H9 (cell line): ENCODE data around the gene NFATC2IP. TPM values are rescaled to one million over a fixed set of nuclear protein-coding genes. Genes with fewer than 3 reads are reported as not detected.

Experiments used
- DNase-seq: peaks from one replicate; pipeline ENCODE4 v3.0.0-alpha.2; 2017
- H2AFZ ChIP-seq: one replicate; pipeline ENCODE4 v1.6.1; 2013; ENCODE audit warnings: mild to moderate bottlenecking, low read length, control low read depth, moderate library complexity
- H2AK5ac ChIP-seq: 2 replicates; pipeline ENCODE4 v1.6.1; 2013; ENCODE audit warnings: low read length, control low read depth, mixed read lengths; ENCODE audit not compliant: insufficient read length
- H2BK120ac ChIP-seq: one replicate; pipeline ENCODE4 v1.6.1; 2013; ENCODE audit warnings: low read depth, mild to moderate bottlenecking, low read length, control low read depth, inconsistent platforms; ENCODE audit not compliant: poor library complexity, severe bottlenecking
- H2BK12ac ChIP-seq: 2 replicates; pipeline ENCODE4 v1.6.1; 2013; ENCODE audit warnings: low read length, control low read depth, mixed read lengths, low read depth; ENCODE audit not compliant: insufficient read length
- H2BK15ac ChIP-seq: 2 replicates; pipeline ENCODE4 v1.6.1; 2013; ENCODE audit warnings: low read depth, low read length, control low read depth
- H2BK20ac ChIP-seq: one replicate; pipeline ENCODE4 v1.6.1; 2013; ENCODE audit warnings: low read depth, mild to moderate bottlenecking, low read length, control low read depth, inconsistent platforms; ENCODE audit not compliant: poor library complexity, severe bottlenecking
- H2BK5ac ChIP-seq: 2 replicates; pipeline ENCODE4 v1.6.1; 2013; ENCODE audit warnings: low read length, control low read depth, mixed read lengths; ENCODE audit not compliant: insufficient read length
- H3K14ac ChIP-seq: 2 replicates; pipeline ENCODE4 v1.6.1; 2013; ENCODE audit warnings: low read length, control low read depth; ENCODE audit not compliant: insufficient read depth
- H3K18ac ChIP-seq: 2 replicates; pipeline ENCODE4 v1.6.1; 2013; ENCODE audit warnings: low read depth, mild to moderate bottlenecking, mixed read lengths, low read length, control low read depth; ENCODE audit not compliant: insufficient read length
- H3K23ac ChIP-seq: 2 replicates; pipeline ENCODE4 v1.6.1; 2013; ENCODE audit warnings: low read length, control low read depth, mixed read lengths, low read depth; ENCODE audit not compliant: insufficient read length
- H3K23me2 ChIP-seq: 2 replicates; pipeline ENCODE4 v1.6.1; 2013; ENCODE audit warnings: low read depth, mild to moderate bottlenecking, mixed read lengths, low read length, control low read depth; ENCODE audit not compliant: insufficient read length, poor library complexity, severe bottlenecking
- H3K27ac ChIP-seq: 2 replicates; pipeline ENCODE4 v1.5.1; 2013; ENCODE audit warnings: low read length, control low read depth, mixed read lengths, low read depth; ENCODE audit not compliant: insufficient read length
- H3K27me3 ChIP-seq: 2 replicates; pipeline ENCODE4 v1.6.1; 2013; ENCODE audit warnings: low read length, control low read depth, inconsistent platforms; ENCODE audit not compliant: insufficient read depth
- H3K4ac ChIP-seq: 2 replicates; pipeline ENCODE4 v1.6.1; 2013; ENCODE audit warnings: low read depth, mild to moderate bottlenecking, control low read depth, inconsistent platforms, low read length, moderate library complexity
- H3K4me1 ChIP-seq: 2 replicates; pipeline ENCODE4 v1.6.1; 2013; ENCODE audit warnings: low read length, control low read depth, inconsistent platforms; ENCODE audit not compliant: insufficient read depth
- H3K4me2 ChIP-seq: 2 replicates; pipeline ENCODE4 v1.6.1; 2013; ENCODE audit warnings: low read length, control low read depth, mixed read lengths; ENCODE audit not compliant: insufficient read length, insufficient read depth
- H3K56ac ChIP-seq: 2 replicates; pipeline ENCODE4 v1.6.1; 2013; ENCODE audit warnings: low read depth, mild to moderate bottlenecking, mixed read lengths, low read length, control low read depth; ENCODE audit not compliant: insufficient read length
- H3K79me1 ChIP-seq: 2 replicates; pipeline ENCODE4 v1.6.1; 2013; ENCODE audit warnings: low read depth, mild to moderate bottlenecking, moderate library complexity, low read length, control low read depth, inconsistent platforms; ENCODE audit not compliant: insufficient read depth, poor library complexity, severe bottlenecking
- H3K79me2 ChIP-seq: 2 replicates; pipeline ENCODE4 v1.6.1; 2013; ENCODE audit warnings: low read length, control low read depth, inconsistent platforms; ENCODE audit not compliant: insufficient read depth
- H3K9ac ChIP-seq: 2 replicates; pipeline ENCODE4 v1.6.1; 2013; ENCODE audit warnings: low read length, control low read depth, mixed read lengths; ENCODE audit not compliant: insufficient read length; ENCODE audit errors: extremely low read depth
- H3K9me3 ChIP-seq: one replicate; pipeline ENCODE4 v1.6.1; 2013; ENCODE audit warnings: low read depth, low read length, inconsistent platforms; ENCODE audit not compliant: control insufficient read depth
- H3T11ph ChIP-seq: one replicate; pipeline ENCODE4 v1.6.1; 2013; ENCODE audit warnings: mild to moderate bottlenecking, low read length, control low read depth, inconsistent platforms
- H4K20me1 ChIP-seq: one replicate; pipeline ENCODE4 v1.6.1; 2013; ENCODE audit not compliant: control insufficient read depth, insufficient read length, insufficient read depth
- H4K5ac ChIP-seq: 2 replicates; pipeline ENCODE4 v1.6.1; 2013; ENCODE audit warnings: low read depth, mild to moderate bottlenecking, mixed read lengths, low read length, control low read depth; ENCODE audit not compliant: insufficient read length
- H4K8ac ChIP-seq: replicated peaks from 2 replicates; pipeline ENCODE4 v1.6.1; 2013; ENCODE audit warnings: low read length, control low read depth, mixed read lengths, low read depth; ENCODE audit not compliant: insufficient read length
- H4K91ac ChIP-seq: 2 replicates; pipeline ENCODE4 v1.6.1; 2013; ENCODE audit warnings: low read depth, mild to moderate bottlenecking, moderate library complexity, mixed read lengths, low read length, control low read depth; ENCODE audit not compliant: insufficient read length
- H3K27ac Mint-ChIP-seq, 3 experiments: 2 replicates in 2 of 3; 3 replicates in 1 of 3; pipeline ENCODE4 v1.8.0; 2020 to 2021; ENCODE audit warnings: mixed read lengths in 3 of 3, mild to moderate bottlenecking in 1 of 3, moderate library complexity in 1 of 3
- H3K27me3 Mint-ChIP-seq: 2 replicates; pipeline ENCODE4 v1.8.0; 2021; ENCODE audit warnings: low read depth, mild to moderate bottlenecking, moderate library complexity, mixed read lengths
- H3K36me3 Mint-ChIP-seq, 3 experiments: 2 replicates in 2 of 3; 3 replicates in 1 of 3; pipeline ENCODE4 v1.8.0; 2020 to 2021; ENCODE audit warnings: low read depth in 3 of 3, mixed read lengths in 3 of 3; ENCODE audit not compliant: insufficient read depth in 1 of 3
- H3K4me1 Mint-ChIP-seq, 2 experiments: 2 replicates each; pipeline ENCODE4 v1.8.0; 2020; ENCODE audit warnings: mixed read lengths in 2 of 2
- H3K4me3 Mint-ChIP-seq, 2 experiments: 2 replicates in 1 of 2; 3 replicates in 1 of 2; pipeline ENCODE4 v1.8.0; 2020 to 2021; ENCODE audit warnings: mild to moderate bottlenecking in 2 of 2, mixed read lengths in 2 of 2, moderate library complexity in 1 of 2
- H3K9me3 Mint-ChIP-seq, 2 experiments: 2 replicates in 1 of 2; 3 replicates in 1 of 2; pipeline ENCODE4 v1.8.0; 2020; ENCODE audit warnings: mild to moderate bottlenecking in 2 of 2, mixed read lengths in 2 of 2, moderate library complexity in 1 of 2
- total RNA-seq: library from RNA; stranded (reverse); gene quantifications from 2 replicates; pipeline ENCODE4 v1.2.1, GENCODE V29; 2021
- TF ChIP-seq, protein P1 (sequence below): fragments of 200-600 bp; sonication (generic); conservative IDR thresholded peaks from 3 replicates; pipeline ENCODE4 v1.8.0; 2021; ENCODE audit warnings: antibody characterized with exemption, mild to moderate bottlenecking

NFATC2IP gene
- total RNA-seq, 1 experiment from 2014 or later: 73.8 TPM

DNA sequence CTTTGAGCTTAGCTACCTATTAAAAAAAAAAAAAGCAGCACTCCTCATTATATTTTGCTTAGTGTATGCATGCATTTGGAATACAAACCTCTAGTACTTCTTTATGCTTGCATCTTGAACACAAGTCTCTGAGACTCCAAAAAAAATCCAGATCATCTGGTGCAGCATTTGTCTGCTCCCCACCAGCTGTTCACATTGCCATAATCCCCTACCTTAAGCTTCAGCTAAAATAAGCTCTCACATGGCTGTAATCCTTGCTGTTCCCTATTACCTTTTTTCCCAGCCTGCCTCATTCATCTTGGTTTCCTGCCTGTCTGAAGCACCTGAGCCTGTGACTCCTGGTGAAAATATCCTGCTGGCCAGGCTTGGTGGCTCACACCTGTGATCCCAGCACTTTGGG is 7.5 kb upstream of the NFATC2IP start:
- H4K20me1 ChIP-seq: no peaks in the 10 kb centered on the region
- Mint-ChIP-seq H3K36me3 (no peaks in the 10 kb centered on the region), H3K9me3 (no peaks in the 10 kb centered on the region; a peak in 1 of 5 replicates), H3K27ac (no peak overlapping the region), H3K4me3 (no peak overlapping the region), H3K4me1 (peaks cover 5 to 6% of the 10 kb centered on the region in 2 experiments), H3K27me3 (peaks cover 8% of the 10 kb centered on the region)
- H3K4me1 ChIP-seq: no peaks in the 10 kb centered on the region; the same call in 1 of the 2 replicates
- no peaks in the 10 kb centered on the region for H3K79me2 ChIP-seq
- H2BK5ac ChIP-seq: no peak overlapping the region
- no peak overlapping the region for H4K5ac ChIP-seq
- H3K18ac ChIP-seq: no peak overlapping the region
- no peak overlapping the region for H2BK20ac ChIP-seq
- H3K9ac ChIP-seq: no peak overlapping the region
- peaks cover 4% of the 10 kb centered on the region for H3K23me2 ChIP-seq
- H4K91ac ChIP-seq: no peak overlapping the region
- no peak overlapping the region for H3K27ac ChIP-seq
- H2AK5ac ChIP-seq: no peak overlapping the region
- H4K8ac ChIP-seq: no peak overlapping the region
- no peaks in the 10 kb centered on the region for H3K79me1 ChIP-seq
- DNase-seq: no peak
- no peak overlapping the region for H3K4me2 ChIP-seq
- H3K14ac ChIP-seq: no peak overlapping the region
- H3T11ph ChIP-seq: no peak overlapping the region
- H2BK12ac ChIP-seq: no peak overlapping the region
- H3K23ac ChIP-seq: no peak overlapping the region
- H3K4ac ChIP-seq: no peak overlapping the region
- TF ChIP-seq, protein P1, sequence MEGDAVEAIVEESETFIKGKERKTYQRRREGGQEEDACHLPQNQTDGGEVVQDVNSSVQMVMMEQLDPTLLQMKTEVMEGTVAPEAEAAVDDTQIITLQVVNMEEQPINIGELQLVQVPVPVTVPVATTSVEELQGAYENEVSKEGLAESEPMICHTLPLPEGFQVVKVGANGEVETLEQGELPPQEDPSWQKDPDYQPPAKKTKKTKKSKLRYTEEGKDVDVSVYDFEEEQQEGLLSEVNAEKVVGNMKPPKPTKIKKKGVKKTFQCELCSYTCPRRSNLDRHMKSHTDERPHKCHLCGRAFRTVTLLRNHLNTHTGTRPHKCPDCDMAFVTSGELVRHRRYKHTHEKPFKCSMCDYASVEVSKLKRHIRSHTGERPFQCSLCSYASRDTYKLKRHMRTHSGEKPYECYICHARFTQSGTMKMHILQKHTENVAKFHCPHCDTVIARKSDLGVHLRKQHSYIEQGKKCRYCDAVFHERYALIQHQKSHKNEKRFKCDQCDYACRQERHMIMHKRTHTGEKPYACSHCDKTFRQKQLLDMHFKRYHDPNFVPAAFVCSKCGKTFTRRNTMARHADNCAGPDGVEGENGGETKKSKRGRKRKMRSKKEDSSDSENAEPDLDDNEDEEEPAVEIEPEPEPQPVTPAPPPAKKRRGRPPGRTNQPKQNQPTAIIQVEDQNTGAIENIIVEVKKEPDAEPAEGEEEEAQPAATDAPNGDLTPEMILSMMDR: no peak
- H2BK15ac ChIP-seq: no peak overlapping the region
- no peaks in the 10 kb centered on the region for H3K27me3 ChIP-seq
- H2AFZ ChIP-seq: no peak overlapping the region
- H3K9me3 ChIP-seq: no peaks in the 10 kb centered on the region
- no peak overlapping the region for H3K56ac ChIP-seq
- H2BK120ac ChIP-seq: no peak overlapping the region
